Caco-2 (cell line): ENCODE measurements around the gene ATG16L2. TPM values are rescaled to one million over a fixed set of nuclear protein-coding genes. Genes with fewer than 3 reads are reported as not detected.

ENCODE experiments used
- BruUV-seq: library from RNA; stranded (reverse); fragments of 400-500 nt; replicated peaks from 2 replicates; lab custom pipeline; 2021; lab: Mats Ljungman, UMichigan
- CTCF ChIA-PET: fragments of 300-600 bp; sonication (Branson Sonifier 250); formaldehyde crosslinking; loops from one replicate; lab custom pipeline; 2022; ENCODE audit warnings: antibody characterized with exemption; lab: Charles Lee
- POLR2A ChIA-PET: fragments of 300-600 bp; sonication (Branson Sonifier 250); formaldehyde crosslinking; loops from one replicate; lab custom pipeline; 2022; ENCODE audit warnings: antibody characterized with exemption; lab: Charles Lee
- DNase-seq, 2 experiments: peaks; one replicate each; pipeline versions ENCODE4 v3.0.0 to v3.0.0-alpha.2; 2020 to 2022
- H3K27me3 ChIP-seq: replicated peaks from 2 replicates; pipeline ENCODE4 v1.6.0; 2011; ENCODE audit warnings: low read length; ENCODE audit not compliant: control insufficient read depth, insufficient read depth
- H3K36me3 ChIP-seq: 2 replicates; pipeline ENCODE4 v1.5.1; 2011; ENCODE audit warnings: low read length; ENCODE audit not compliant: control insufficient read depth, insufficient read depth
- H3K4me1 ChIP-seq: fragments of 250-450 bp; sonication (Bioruptor Pico); 2 replicates; pipeline ENCODE4 v1.5.1; 2020; ENCODE audit warnings: mild to moderate bottlenecking
- H3K4me3 ChIP-seq: 2 replicates; pipeline ENCODE4 v1.5.1; 2011; ENCODE audit warnings: low read depth, mild to moderate bottlenecking, control low read depth, low read length
- H3K9me3 ChIP-seq: fragments of 250-450 bp; sonication (Bioruptor Pico); 2 replicates; pipeline ENCODE4 v1.5.1; 2020; ENCODE audit warnings: mild to moderate bottlenecking, moderate library complexity
- H3K27ac Mint-ChIP-seq: one replicate; pipeline ENCODE4 v1.8.0; 2022; ENCODE audit warnings: mixed read lengths; ENCODE audit not compliant: unreplicated experiment
- H3K27me3 Mint-ChIP-seq: one replicate; pipeline ENCODE4 v1.8.0; 2022; ENCODE audit warnings: mixed read lengths; ENCODE audit not compliant: insufficient read depth, unreplicated experiment
- H3K36me3 Mint-ChIP-seq: one replicate; pipeline ENCODE4 v1.8.0; 2022; ENCODE audit warnings: mild to moderate bottlenecking, mixed read lengths; ENCODE audit not compliant: insufficient read depth, unreplicated experiment
- H3K4me1 Mint-ChIP-seq: one replicate; pipeline ENCODE4 v1.8.0; 2022; ENCODE audit warnings: low read depth, mixed read lengths; ENCODE audit not compliant: unreplicated experiment
- H3K4me3 Mint-ChIP-seq: one replicate; pipeline ENCODE4 v1.8.0; 2022; ENCODE audit warnings: mild to moderate bottlenecking, moderate library complexity, mixed read lengths; ENCODE audit not compliant: unreplicated experiment
- H3K9me3 Mint-ChIP-seq: one replicate; pipeline ENCODE4 v1.8.0; 2022; ENCODE audit warnings: mixed read lengths; ENCODE audit not compliant: unreplicated experiment
- CTCF ChIP-seq, 2 experiments: fragments of 200-600 bp in 1 of 2; IDR thresholded peaks; 1 replicate in 1 of 2; 2 replicates in 1 of 2; pipeline versions ENCODE4 v1.5.1 to v1.8.0; 2011 to 2022; ENCODE audit warnings: antibody characterized with exemption in 1 of 2, control low read depth in 1 of 2, inconsistent platforms in 1 of 2, low read depth in 1 of 2, low read length in 1 of 2, mild to moderate bottlenecking in 1 of 2, moderate library complexity in 1 of 2; ENCODE audit not compliant: insufficient read depth in 1 of 2, severe bottlenecking in 1 of 2, unreplicated experiment in 1 of 2
- intact Hi-C: fragments of 100-400 bp; cut with micrococcal nuclease; formaldehyde crosslinking; loops from one replicate; pipeline ENCODE4 v1.10.0; 2022; ENCODE audit not compliant: unreplicated experiment
- total RNA-seq: library from RNA; stranded (reverse); gene quantifications from 2 replicates; pipeline ENCODE4 v1.2.3, GENCODE V29; 2022

The ATG16L2 gene
- total RNA-seq, 1 experiment from 2014 or later: 19.3 TPM

GRCh38 chr11:72777755-72778278 lies 36.4 kb upstream of the ATG16L2 start:
- Histone ChIP-seq H3K27me3 (no peaks in the 10 kb centered on the region), H3K9me3 (no peaks in the 10 kb centered on the region), H3K4me1 (peaks cover 57% of the 10 kb centered on the region), H3K36me3 (peaks cover 39% of the 10 kb centered on the region), H3K4me3 (no peak overlapping the region)
- peak; percentile 73 to 89 for DNase-seq
- no peak for TF ChIP-seq CTCF (IDR thresholded peaks at IDR 0.05; ENCODE audit: insufficient read depth in 1 of 2, low read depth in 1 of 2, low read length in 1 of 2, severe bottlenecking in 1 of 2, unreplicated experiment in 1 of 2)
- intact Hi-C loops: loop anchor here (1.0 to 5.0 kb wide), 2 partner anchors 8 to 34 kb away; partner anchors contain the start of gene ATG16L2
- Mint-ChIP-seq H3K27ac (peak overlapping the region; percentile 37), H3K9me3 (no peaks in the 10 kb centered on the region), H3K36me3 (peaks cover 54% of the 10 kb centered on the region), H3K27me3 (no peaks in the 10 kb centered on the region), H3K4me3 (peak overlapping the region; percentile 55), H3K4me1 (peaks cover 61% of the 10 kb centered on the region)
- no TSS peak for BruUV-seq
- CTCF ChIA-PET: interaction anchor here (1.2 to 7.9 kb wide), 5 partner anchors 9 to 52 kb away, joined by 3 to 74 read pairs (median 6); partner anchors contain the start of gene STARD10
- POLR2A ChIA-PET: interaction anchor here (1.0 to 4.2 kb wide), 3 partner anchors 8 to 53 kb away, joined by 4 to 33 read pairs (median 4); partner anchors contain the start of gene STARD10

GRCh38 chr11:72778535-72779494 lies 35.4 kb upstream of the ATG16L2 start:
- Mint-ChIP-seq H3K27ac (peak overlapping the region; percentile 88), H3K9me3 (no peaks in the 10 kb centered on the region), H3K27me3 (no peaks in the 10 kb centered on the region), H3K36me3 (peaks cover 54% of the 10 kb centered on the region), H3K4me3 (peak overlapping the region; percentile 74), H3K4me1 (peaks cover 62% of the 10 kb centered on the region)
- TSS peak; percentile 25 for BruUV-seq
- no peaks in the 10 kb centered on the region for H3K27me3 ChIP-seq
- ChIA-PET POLR2A (interaction anchor here (0.6 to 4.2 kb wide), 5 partner anchors 7 to 529 kb away, joined by 3 to 33 read pairs (median 4); no protein-coding TSS in a partner anchor), CTCF (interaction anchor here (0.6 to 7.9 kb wide), 7 partner anchors 8 to 556 kb away, joined by 3 to 74 read pairs (median 4); partner anchors contain the start of gene STARD10)
- H3K4me1 ChIP-seq: peaks cover 67% of the 10 kb centered on the region
- intact Hi-C loops: loop anchor here (1.0 to 5.0 kb wide), 4 partner anchors 7 to 33 kb away; partner anchors contain the start of gene ATG16L2
- DNase-seq: peak; percentile 85 to 89
- peak overlapping the region; percentile 88 for H3K4me3 ChIP-seq
- H3K9me3 ChIP-seq: no peaks in the 10 kb centered on the region
- no peak for TF ChIP-seq CTCF (IDR thresholded peaks at IDR 0.05; ENCODE audit: insufficient read depth in 1 of 2, low read depth in 1 of 2, low read length in 1 of 2, severe bottlenecking in 1 of 2, unreplicated experiment in 1 of 2)
- peaks cover 35% of the 10 kb centered on the region for H3K36me3 ChIP-seq
